ENCODE data around the gene KRTAP10-12.
"Not testable (repeated sequence)": the region's sequence is repeated elsewhere in the genome, so short reads cannot be mapped to it uniquely, and the experiment has no call there.

Gene KRTAP10-12

GRCh38 chr21:44658913-44659595, 37.9 kb upstream of the KRTAP10-12 start:
- no peak overlapping the region for H3K4me3 ChIP-seq (ENCODE audit: control insufficient read depth, low read depth, low read length)
- TF ChIP-seq CTCF (conservative IDR thresholded peaks at IDR 0.05; ENCODE audit: control insufficient read depth, insufficient read depth, low read depth, low read length): no peak
- DNase-seq (ENCODE audit: low read depth): no peak

- H3K4me3 ChIP-seq (ENCODE audit: control insufficient read depth, low read depth, low read length); DNase-seq (ENCODE audit: low read depth): not testable (repeated sequence)
Measured at GRCh38 chr21:44661567-44661966, 35.4 kb upstream of the KRTAP10-12 start.

- no peak overlapping the region for H3K4me3 ChIP-seq (ENCODE audit: control insufficient read depth, low read depth, low read length)
- DNase-seq (ENCODE audit: low read depth): no peak
- TF ChIP-seq CTCF (conservative IDR thresholded peaks at IDR 0.05; ENCODE audit: control insufficient read depth, insufficient read depth, low read depth, low read length): no peak
Measured at GRCh38 chr21:44664691-44665090, 32.3 kb upstream of the KRTAP10-12 start.

GRCh38 chr21:44666401-44667320, 30.3 kb upstream of the KRTAP10-12 start, which contains the start of gene KRTAP12-2:
Gene KRTAP12-2 (minus strand): TSS chr21:44666927. CDS start chr21:44666886, 41 bp downstream.
- no peak within 1 kb of the TSS for H3K4me3 ChIP-seq (ENCODE audit: control insufficient read depth, low read depth, low read length)
- no peak for TF ChIP-seq CTCF (conservative IDR thresholded peaks at IDR 0.05; ENCODE audit: control insufficient read depth, insufficient read depth, low read depth, low read length)
- no peak for DNase-seq (ENCODE audit: low read depth)

GRCh38 chr21:44667612-44668011, 29.4 kb upstream of the KRTAP10-12 start:
- no peak overlapping the region for H3K4me3 ChIP-seq (ENCODE audit: control insufficient read depth, low read depth, low read length)
- DNase-seq (ENCODE audit: low read depth): no peak
- TF ChIP-seq CTCF (conservative IDR thresholded peaks at IDR 0.05; ENCODE audit: control insufficient read depth, insufficient read depth, low read depth, low read length): no peak

- no peak overlapping the region for H3K4me3 ChIP-seq (ENCODE audit: control insufficient read depth, low read depth, low read length)
- no peak for DNase-seq (ENCODE audit: low read depth)
- TF ChIP-seq CTCF (conservative IDR thresholded peaks at IDR 0.05; ENCODE audit: control insufficient read depth, insufficient read depth, low read depth, low read length): no peak
Measured at GRCh38 chr21:44670642-44671432, 26.1 kb upstream of the KRTAP10-12 start.
